Thyroid gland (tissue), 4 donors: ENCODE results near the gene ZBTB12.

ENCODE experiments used
- POLR2A ChIP-seq, 2 donors: fragments of 450-650 bp; IDR thresholded peaks; one replicate each; pipeline ENCODE4 v1.6.1; 2017; ENCODE audit warnings: antibody characterized with exemption in 2 of 2, mild to moderate bottlenecking in 2 of 2, moderate library complexity in 1 of 2
- TF ChIP-seq, protein P1 (sequence below), 6 experiments: fragments of 200-600 bp in 3 of 6; fragments of 450-650 bp in 3 of 6; sonication (generic) in 3 of 6; IDR thresholded peaks; one replicate each; pipeline ENCODE4 v1.5.1; 2016 to 2019; ENCODE audit warnings: antibody characterized with exemption in 6 of 6, mild to moderate bottlenecking in 2 of 6, inconsistent platforms in 1 of 6, moderate library complexity in 1 of 6

DNA sequence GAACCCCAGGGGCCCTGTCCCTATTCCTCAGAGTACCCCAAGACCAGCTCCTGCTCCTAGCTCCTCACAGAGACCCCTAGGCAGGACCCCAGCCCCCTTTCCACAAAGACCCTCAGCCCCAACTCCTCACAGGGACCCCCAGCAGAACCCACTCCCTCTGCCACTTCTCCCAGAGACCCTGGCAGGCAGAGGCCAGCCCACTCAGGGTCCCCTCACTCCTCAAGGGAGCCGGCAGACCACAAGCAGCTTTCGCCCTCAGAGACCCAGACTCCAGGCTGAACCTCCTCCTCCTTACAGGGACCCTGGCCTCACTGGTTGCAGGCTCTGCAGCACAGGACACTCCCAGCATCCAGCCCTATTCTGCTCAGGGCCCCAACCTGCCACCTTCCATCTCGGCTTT, 23.7 kb downstream of the ZBTB12 start:
- TF ChIP-seq, protein P1, sequence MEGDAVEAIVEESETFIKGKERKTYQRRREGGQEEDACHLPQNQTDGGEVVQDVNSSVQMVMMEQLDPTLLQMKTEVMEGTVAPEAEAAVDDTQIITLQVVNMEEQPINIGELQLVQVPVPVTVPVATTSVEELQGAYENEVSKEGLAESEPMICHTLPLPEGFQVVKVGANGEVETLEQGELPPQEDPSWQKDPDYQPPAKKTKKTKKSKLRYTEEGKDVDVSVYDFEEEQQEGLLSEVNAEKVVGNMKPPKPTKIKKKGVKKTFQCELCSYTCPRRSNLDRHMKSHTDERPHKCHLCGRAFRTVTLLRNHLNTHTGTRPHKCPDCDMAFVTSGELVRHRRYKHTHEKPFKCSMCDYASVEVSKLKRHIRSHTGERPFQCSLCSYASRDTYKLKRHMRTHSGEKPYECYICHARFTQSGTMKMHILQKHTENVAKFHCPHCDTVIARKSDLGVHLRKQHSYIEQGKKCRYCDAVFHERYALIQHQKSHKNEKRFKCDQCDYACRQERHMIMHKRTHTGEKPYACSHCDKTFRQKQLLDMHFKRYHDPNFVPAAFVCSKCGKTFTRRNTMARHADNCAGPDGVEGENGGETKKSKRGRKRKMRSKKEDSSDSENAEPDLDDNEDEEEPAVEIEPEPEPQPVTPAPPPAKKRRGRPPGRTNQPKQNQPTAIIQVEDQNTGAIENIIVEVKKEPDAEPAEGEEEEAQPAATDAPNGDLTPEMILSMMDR (IDR thresholded peaks at IDR 0.05) = no peak
- no peak for TF ChIP-seq POLR2A (IDR thresholded peaks at IDR 0.05)
